Measurements from ENCODE around the gene PLEKHM3.

GRCh38 chr2:207801259-207801658, 224.1 kb downstream of the PLEKHM3 start:
- TF ChIP-seq CTCF (conservative IDR thresholded peaks at IDR 0.05; ENCODE audit: low read depth in 2 of 2), result no peak
- TF ChIP-seq CREB1 (CRISPR knock-in tag; IDR thresholded peaks at IDR 0.05; ENCODE audit: low read depth), result no peak
- no peak for TF ChIP-seq REST (IDR thresholded peaks at IDR 0.05; ENCODE audit: unreplicated experiment)
- TF ChIP-seq EZH2phosphoT487 (IDR thresholded peaks at IDR 0.05; ENCODE audit: unreplicated experiment), result no peak

Data from GM23338 (cell line).